NCI-H524 treated with DMSO at 0.1 percent for 48 hours (cell line): ENCODE results near the gene PLEKHA6.
A peak's percentile ranks its signal among the peaks of the same experiment; 100 is the strongest.

Experiments used
- DNase-seq: peaks from one replicate; lab custom pipeline; 2025; lab: John Stamatoyannopoulos, UW

Gene PLEKHA6

DNA sequence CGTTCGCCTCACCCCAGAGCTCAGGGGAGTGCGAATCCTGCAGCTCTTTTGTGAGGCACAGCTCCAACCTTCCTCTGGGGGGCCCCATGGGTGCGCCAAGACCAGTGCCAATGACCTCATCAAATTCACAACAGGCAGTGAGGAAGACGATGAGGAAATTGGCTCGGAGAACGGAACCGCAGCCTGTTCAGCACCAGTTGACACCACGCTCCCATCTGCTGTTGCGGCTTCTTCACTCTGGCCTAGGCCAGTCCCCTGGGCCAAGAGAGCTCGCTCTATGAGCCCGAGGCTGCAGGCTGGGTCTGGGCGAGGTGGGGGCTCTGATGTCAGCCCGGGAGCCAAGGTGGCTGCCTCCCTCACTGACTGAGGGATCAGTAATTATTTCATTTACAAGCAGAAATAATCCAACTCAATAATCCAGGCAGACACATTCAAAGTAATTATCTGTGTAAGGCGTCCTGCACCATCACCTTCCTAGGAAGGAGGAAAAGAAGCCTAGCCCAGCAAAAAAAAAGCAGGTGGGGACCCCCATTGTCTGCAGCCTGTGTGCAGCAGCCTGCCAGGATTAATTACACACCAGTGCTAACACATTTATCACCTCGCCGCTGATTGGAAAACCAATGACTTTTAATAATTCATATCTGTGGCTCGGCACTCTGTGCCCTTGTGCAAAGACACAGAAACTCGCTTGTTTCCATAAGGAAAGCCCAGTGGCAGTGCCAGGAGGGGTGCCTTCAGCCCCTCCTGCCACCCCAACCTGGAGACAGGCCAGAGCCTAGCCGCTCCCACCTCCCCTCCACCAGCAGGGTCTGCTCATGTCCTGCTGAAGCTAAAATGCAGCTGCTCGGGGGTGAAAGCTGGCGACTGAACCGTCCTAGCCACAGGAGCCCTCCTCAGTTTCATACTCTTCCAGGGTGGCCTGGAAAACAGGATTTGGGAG, 1.9 kb downstream of the PLEKHA6 start:
- DNase-seq: no peak

GRCh38 chr1:204356997-204357396, 2.7 kb downstream of the PLEKHA6 start:
- DNase-seq: no peak

- DNase-seq: no peak
Observed at GRCh38 chr1:204355913-204356312, 3.8 kb downstream of the PLEKHA6 start.

- DNase-seq: no peak
Observed at GRCh38 chr1:204354579-204354978, 5.2 kb downstream of the PLEKHA6 start.

DNA sequence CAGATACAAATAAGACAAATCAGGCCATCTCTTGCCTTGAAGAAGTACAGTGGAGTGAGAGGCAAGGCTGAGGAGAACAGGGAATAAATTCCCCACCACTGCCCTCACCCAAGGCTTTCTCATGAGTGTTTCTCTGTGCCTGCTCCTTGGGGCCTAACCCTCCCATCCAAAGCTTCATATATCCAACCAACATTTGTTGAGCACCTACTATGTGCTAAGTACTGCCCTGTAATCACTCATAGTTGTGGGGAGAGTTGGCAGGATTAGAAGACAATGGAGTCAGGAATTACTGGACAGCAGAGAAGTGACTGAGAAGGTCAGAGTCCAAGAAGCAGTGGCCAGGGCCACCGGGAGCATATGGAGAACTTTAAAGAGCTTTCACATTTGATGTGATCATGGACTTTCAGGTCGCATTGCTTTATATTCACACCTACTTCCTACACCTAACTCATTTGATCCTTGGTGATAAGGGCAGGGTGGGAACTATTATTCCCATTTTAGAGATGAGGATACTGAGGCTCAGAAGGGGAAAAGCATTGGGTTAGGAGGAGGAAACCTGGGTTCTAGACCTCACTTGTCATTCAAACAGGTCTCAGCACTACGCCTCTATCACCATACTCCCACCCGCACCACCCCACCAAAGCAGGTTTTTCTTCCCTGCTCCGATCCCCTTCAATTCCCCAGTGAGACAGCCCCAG, 6.4 kb downstream of the PLEKHA6 start:
- DNase-seq: no peak

DNA sequence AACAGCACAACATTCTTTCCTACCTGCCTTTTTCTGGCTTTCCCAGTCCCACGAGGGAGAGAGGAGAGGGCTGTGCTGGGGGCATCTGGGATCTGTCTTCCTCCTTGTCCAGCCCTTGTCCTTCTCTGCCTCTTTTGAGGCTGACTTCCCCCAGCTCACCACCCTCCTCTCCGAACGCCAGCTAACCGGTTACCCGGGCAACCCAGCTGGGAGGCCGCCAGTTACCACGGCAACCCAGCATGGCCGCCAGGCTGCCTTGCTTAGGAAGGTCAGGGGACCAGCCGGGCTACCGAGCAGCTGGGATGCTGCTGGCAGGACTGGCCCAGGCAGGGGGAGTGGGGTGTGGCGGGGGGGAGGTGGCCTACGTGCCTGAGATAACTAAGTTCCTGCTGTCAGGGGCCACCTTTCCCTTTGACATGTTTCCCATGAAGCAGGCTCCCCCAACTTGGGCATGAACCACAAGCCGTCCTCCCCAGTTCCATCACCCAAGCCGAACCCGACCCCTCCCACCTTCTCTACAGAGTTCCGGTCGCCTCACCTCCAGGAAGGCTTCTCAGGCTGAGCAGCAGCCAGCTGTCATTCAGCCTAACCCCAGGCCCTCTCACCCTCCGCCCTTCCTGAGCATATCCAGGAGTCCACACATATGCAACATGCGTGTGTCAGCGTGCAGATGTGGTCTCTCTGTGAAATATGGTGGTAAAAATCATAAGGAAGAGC, 8.7 kb downstream of the PLEKHA6 start:
- DNase-seq: peak; percentile 51

DNA sequence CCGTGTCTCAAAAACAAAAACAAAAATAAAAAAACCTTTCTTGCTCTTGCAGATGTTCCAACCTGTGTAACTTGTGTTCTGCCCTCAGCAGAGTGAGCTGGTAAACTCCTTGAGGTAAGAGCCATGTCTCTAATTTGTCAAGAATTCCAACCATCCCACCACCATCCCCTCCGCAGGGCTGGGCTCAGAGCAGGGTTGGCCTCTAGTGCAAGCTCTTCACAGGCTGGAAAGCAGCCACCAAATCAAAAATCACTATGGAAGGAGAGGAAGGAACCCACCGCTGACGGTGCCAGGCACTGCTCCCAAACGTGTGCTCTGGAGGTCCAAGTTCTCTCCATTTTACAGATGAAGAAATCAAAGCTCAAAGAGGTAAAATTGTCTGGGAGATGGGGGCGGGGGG, 9.4 kb downstream of the PLEKHA6 start:
- no peak for DNase-seq

GRCh38 chr1:204349602-204350001, 10.1 kb downstream of the PLEKHA6 start:
- no peak for DNase-seq

DNA sequence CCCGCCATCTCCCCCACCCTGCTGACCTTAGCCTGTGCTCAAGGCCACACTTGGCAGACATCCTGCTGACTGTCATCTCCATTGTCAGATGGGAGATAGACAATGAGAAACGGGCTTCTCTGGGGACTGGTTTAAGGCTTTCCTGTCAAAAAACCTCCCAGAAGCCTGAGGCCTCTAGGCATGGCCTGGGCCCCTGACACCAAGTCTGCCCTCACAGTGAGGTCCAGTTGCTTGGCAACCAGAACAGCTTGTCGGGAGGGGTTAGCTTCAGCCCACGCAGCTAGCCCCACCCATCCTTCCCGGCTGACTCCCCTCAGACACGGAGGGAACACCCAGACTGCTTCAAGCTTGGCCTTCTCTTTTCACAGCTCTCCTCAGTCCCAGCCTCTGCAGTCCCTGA, 11.0 kb downstream of the PLEKHA6 start:
- no peak for DNase-seq

DNA sequence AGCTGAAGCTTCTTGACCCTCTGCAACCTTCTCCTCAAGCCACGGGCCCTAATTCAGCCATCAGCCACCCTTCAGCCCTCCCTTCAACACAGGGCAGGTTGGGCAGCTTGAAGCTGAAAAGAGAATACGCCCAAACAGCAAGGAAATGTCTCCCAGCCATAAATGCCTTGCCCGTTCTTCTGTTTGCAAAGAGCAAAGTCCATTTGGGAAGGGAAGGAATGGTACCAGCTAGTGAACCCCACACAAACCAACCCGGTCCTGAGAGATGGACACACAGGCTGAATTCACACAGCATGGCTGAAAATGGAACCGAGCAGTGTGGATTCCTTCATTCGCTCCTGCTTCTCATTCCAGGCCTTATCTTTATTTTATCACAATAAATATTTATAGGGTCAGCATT, 11.5 kb downstream of the PLEKHA6 start:
- no peak for DNase-seq

GRCh38 chr1:204345941-204346645, 13.6 kb downstream of the PLEKHA6 start:
- DNase-seq: peak; percentile 82

DNA sequence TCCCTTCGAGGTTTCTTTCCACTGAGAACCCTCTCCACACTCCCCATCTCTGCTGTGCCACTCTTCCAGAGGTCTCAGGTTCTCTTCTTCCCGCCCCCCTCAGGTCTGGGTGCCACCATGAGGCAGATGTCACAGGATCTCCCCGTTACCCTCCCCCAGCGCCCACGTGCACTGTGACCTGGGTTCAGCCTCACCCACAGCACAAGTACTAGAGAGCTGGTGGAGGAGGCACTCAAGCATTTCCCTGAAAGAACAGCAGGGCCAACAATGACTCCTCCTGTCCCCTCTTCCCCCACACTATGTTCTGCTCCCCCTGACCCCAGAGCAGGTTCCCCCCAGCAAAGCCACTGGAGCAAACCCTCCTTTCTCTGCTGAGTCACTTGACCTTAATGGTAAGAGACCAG, 14.3 kb downstream of the PLEKHA6 start:
- peak; percentile 53 for DNase-seq

DNA sequence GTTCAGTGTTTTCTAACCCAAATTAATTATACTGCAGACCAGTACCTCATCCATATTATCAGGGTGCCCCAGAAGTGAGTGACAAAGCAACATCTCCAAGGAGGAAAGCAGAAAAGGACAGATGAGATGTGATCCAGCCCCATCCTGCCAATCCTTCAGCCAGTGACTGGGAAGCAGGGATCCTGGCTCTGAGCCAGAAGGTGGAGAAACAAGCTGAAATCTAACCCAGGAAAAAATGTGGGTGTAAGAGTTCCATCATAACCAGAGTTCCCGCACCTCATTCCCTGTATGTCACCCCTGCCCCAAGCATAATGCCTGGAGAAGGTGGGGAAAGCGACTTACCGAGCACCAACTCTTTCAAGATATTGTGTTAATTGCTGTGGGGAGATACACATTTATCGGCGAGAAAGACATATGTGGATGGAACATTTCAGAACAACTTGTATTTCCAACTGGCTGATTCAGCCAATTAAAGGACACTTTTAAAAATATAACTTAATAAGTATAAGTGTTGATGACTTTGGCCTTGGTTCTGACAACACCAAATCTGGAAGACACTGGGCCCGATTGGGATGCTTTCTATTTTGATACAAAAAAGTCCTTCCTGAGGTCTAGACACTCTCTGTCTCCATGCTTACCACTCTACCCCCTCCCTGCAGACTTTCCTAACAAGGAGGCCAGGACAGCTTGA, 14.9 kb downstream of the PLEKHA6 start:
- no peak for DNase-seq

GRCh38 chr1:204343802-204344201, 15.9 kb downstream of the PLEKHA6 start:
- no peak for DNase-seq

DNA sequence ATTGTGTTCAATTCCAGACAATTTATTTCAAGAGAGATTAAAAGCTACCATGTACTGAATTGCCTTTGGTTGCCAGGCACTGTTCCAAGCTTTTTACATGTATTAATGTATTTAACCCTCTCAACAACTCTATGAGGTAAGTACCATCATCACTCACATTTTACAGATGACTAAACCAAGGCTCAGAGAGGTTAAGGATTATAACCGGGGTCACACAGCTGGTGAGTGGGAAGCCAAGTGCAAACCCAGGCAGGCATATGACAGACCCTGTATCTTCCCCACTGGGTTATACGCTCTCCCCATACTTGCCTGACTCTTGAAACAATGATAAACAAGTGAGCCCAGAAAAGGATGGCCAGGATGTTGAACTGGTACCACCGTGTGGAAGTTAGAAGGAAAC, 16.5 kb downstream of the PLEKHA6 start:
- DNase-seq: no peak

DNA sequence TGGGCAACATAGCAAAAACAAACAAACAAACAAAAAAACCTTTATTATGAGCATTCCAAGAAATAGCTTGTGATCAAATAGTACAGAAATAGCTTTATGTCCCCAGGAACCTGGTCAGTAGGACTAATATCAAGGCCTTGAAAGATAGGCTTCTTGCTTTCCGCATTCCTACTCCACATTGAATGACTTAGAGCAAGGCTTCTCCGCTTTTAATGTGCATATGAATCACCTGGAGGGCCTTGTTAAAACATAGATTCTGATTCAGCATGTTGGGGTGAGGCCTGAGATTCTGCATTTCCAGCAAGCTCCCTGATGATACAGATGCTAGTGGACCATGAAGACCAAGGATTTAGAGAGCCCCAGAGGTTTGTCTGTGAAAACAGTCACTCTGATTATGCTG, 17.4 kb downstream of the PLEKHA6 start:
- no peak for DNase-seq

GRCh38 chr1:204341380-204341779, 18.3 kb downstream of the PLEKHA6 start:
- DNase-seq: no peak

DNA sequence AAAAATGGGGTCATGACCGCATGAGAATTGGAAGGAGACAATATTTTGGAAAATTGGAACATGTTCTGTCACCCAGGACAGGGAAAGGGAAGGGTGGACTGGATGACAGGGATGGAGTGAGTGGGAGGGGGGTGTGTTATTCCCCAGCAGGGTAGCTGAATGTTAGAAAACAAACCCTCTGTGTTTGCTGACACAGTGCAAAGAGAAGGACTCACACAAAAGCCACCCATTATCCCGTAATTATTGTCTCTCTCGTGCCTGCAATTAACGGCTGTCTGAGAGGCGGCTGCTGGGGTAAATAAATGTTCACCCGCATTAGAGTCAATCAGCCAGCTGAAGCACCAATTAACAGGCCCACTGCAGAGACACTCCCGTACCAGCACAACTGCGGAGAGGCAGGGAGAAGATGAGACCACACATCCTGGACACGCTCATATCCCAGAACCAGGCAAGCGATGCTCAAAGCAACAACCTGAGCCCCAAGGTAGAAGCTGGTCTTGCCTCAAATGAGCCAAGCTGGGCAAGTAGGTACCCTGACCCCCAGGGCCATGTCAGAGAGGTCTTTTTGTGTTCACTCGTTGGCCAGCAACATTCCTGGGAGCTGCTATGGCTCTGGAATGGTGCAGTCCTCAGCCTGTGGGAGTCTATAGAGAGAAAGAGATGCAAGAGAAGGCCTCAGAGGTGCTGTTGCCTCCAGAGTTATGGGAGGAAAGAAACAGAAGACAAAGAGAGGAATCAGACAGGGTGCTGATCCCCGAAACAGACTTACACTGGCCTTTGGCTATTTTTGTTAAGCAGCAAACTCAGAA, 19.4 kb downstream of the PLEKHA6 start:
- DNase-seq: peak; percentile 34

- DNase-seq: no peak
Observed at GRCh38 chr1:204339541-204339940, 20.2 kb downstream of the PLEKHA6 start.

GRCh38 chr1:204338997-204339396, 20.7 kb downstream of the PLEKHA6 start:
- peak; percentile 42 for DNase-seq

GRCh38 chr1:204338360-204338759, 21.4 kb downstream of the PLEKHA6 start:
- DNase-seq: no peak
